H9 (cell line): Measurements from ENCODE around the gene CHCHD6. TPM values are rescaled to one million over a fixed set of nuclear protein-coding genes. Genes with fewer than 3 reads are reported as not detected.

Experiments used
- DNase-seq: peaks from one replicate; pipeline ENCODE4 v3.0.0-alpha.2; 2017
- H2AFZ ChIP-seq: one replicate; pipeline ENCODE4 v1.6.1; 2013; ENCODE audit warnings: mild to moderate bottlenecking, low read length, control low read depth, moderate library complexity
- H2AK5ac ChIP-seq: 2 replicates; pipeline ENCODE4 v1.6.1; 2013; ENCODE audit warnings: low read length, control low read depth, mixed read lengths; ENCODE audit not compliant: insufficient read length
- H2BK120ac ChIP-seq: one replicate; pipeline ENCODE4 v1.6.1; 2013; ENCODE audit warnings: low read depth, mild to moderate bottlenecking, low read length, control low read depth, inconsistent platforms; ENCODE audit not compliant: poor library complexity, severe bottlenecking
- H2BK12ac ChIP-seq: 2 replicates; pipeline ENCODE4 v1.6.1; 2013; ENCODE audit warnings: low read length, control low read depth, mixed read lengths, low read depth; ENCODE audit not compliant: insufficient read length
- H2BK15ac ChIP-seq: 2 replicates; pipeline ENCODE4 v1.6.1; 2013; ENCODE audit warnings: low read depth, low read length, control low read depth
- H2BK20ac ChIP-seq: one replicate; pipeline ENCODE4 v1.6.1; 2013; ENCODE audit warnings: low read depth, mild to moderate bottlenecking, low read length, control low read depth, inconsistent platforms; ENCODE audit not compliant: poor library complexity, severe bottlenecking
- H2BK5ac ChIP-seq: 2 replicates; pipeline ENCODE4 v1.6.1; 2013; ENCODE audit warnings: low read length, control low read depth, mixed read lengths; ENCODE audit not compliant: insufficient read length
- H3K14ac ChIP-seq: 2 replicates; pipeline ENCODE4 v1.6.1; 2013; ENCODE audit warnings: low read length, control low read depth; ENCODE audit not compliant: insufficient read depth
- H3K18ac ChIP-seq: 2 replicates; pipeline ENCODE4 v1.6.1; 2013; ENCODE audit warnings: low read depth, mild to moderate bottlenecking, mixed read lengths, low read length, control low read depth; ENCODE audit not compliant: insufficient read length
- H3K23ac ChIP-seq: 2 replicates; pipeline ENCODE4 v1.6.1; 2013; ENCODE audit warnings: low read length, control low read depth, mixed read lengths, low read depth; ENCODE audit not compliant: insufficient read length
- H3K23me2 ChIP-seq: 2 replicates; pipeline ENCODE4 v1.6.1; 2013; ENCODE audit warnings: low read depth, mild to moderate bottlenecking, mixed read lengths, low read length, control low read depth; ENCODE audit not compliant: insufficient read length, poor library complexity, severe bottlenecking
- H3K27ac ChIP-seq: 2 replicates; pipeline ENCODE4 v1.5.1; 2013; ENCODE audit warnings: low read length, control low read depth, mixed read lengths, low read depth; ENCODE audit not compliant: insufficient read length
- H3K27me3 ChIP-seq: 2 replicates; pipeline ENCODE4 v1.6.1; 2013; ENCODE audit warnings: low read length, control low read depth, inconsistent platforms; ENCODE audit not compliant: insufficient read depth
- H3K4ac ChIP-seq: 2 replicates; pipeline ENCODE4 v1.6.1; 2013; ENCODE audit warnings: low read depth, mild to moderate bottlenecking, control low read depth, inconsistent platforms, low read length, moderate library complexity
- H3K4me1 ChIP-seq: 2 replicates; pipeline ENCODE4 v1.6.1; 2013; ENCODE audit warnings: low read length, control low read depth, inconsistent platforms; ENCODE audit not compliant: insufficient read depth
- H3K4me2 ChIP-seq: 2 replicates; pipeline ENCODE4 v1.6.1; 2013; ENCODE audit warnings: low read length, control low read depth, mixed read lengths; ENCODE audit not compliant: insufficient read length, insufficient read depth
- H3K56ac ChIP-seq: 2 replicates; pipeline ENCODE4 v1.6.1; 2013; ENCODE audit warnings: low read depth, mild to moderate bottlenecking, mixed read lengths, low read length, control low read depth; ENCODE audit not compliant: insufficient read length
- H3K79me1 ChIP-seq: 2 replicates; pipeline ENCODE4 v1.6.1; 2013; ENCODE audit warnings: low read depth, mild to moderate bottlenecking, moderate library complexity, low read length, control low read depth, inconsistent platforms; ENCODE audit not compliant: insufficient read depth, poor library complexity, severe bottlenecking
- H3K79me2 ChIP-seq: 2 replicates; pipeline ENCODE4 v1.6.1; 2013; ENCODE audit warnings: low read length, control low read depth, inconsistent platforms; ENCODE audit not compliant: insufficient read depth
- H3K9ac ChIP-seq: 2 replicates; pipeline ENCODE4 v1.6.1; 2013; ENCODE audit warnings: low read length, control low read depth, mixed read lengths; ENCODE audit not compliant: insufficient read length; ENCODE audit errors: extremely low read depth
- H3K9me3 ChIP-seq: one replicate; pipeline ENCODE4 v1.6.1; 2013; ENCODE audit warnings: low read depth, low read length, inconsistent platforms; ENCODE audit not compliant: control insufficient read depth
- H3T11ph ChIP-seq: one replicate; pipeline ENCODE4 v1.6.1; 2013; ENCODE audit warnings: mild to moderate bottlenecking, low read length, control low read depth, inconsistent platforms
- H4K20me1 ChIP-seq: one replicate; pipeline ENCODE4 v1.6.1; 2013; ENCODE audit not compliant: control insufficient read depth, insufficient read length, insufficient read depth
- H4K5ac ChIP-seq: 2 replicates; pipeline ENCODE4 v1.6.1; 2013; ENCODE audit warnings: low read depth, mild to moderate bottlenecking, mixed read lengths, low read length, control low read depth; ENCODE audit not compliant: insufficient read length
- H4K8ac ChIP-seq: replicated peaks from 2 replicates; pipeline ENCODE4 v1.6.1; 2013; ENCODE audit warnings: low read length, control low read depth, mixed read lengths, low read depth; ENCODE audit not compliant: insufficient read length
- H4K91ac ChIP-seq: 2 replicates; pipeline ENCODE4 v1.6.1; 2013; ENCODE audit warnings: low read depth, mild to moderate bottlenecking, moderate library complexity, mixed read lengths, low read length, control low read depth; ENCODE audit not compliant: insufficient read length
- H3K27ac Mint-ChIP-seq, 3 experiments: 2 replicates in 2 of 3; 3 replicates in 1 of 3; pipeline ENCODE4 v1.8.0; 2020 to 2021; ENCODE audit warnings: mixed read lengths in 3 of 3, mild to moderate bottlenecking in 1 of 3, moderate library complexity in 1 of 3
- H3K27me3 Mint-ChIP-seq: 2 replicates; pipeline ENCODE4 v1.8.0; 2021; ENCODE audit warnings: low read depth, mild to moderate bottlenecking, moderate library complexity, mixed read lengths
- H3K36me3 Mint-ChIP-seq, 3 experiments: 2 replicates in 2 of 3; 3 replicates in 1 of 3; pipeline ENCODE4 v1.8.0; 2020 to 2021; ENCODE audit warnings: low read depth in 3 of 3, mixed read lengths in 3 of 3; ENCODE audit not compliant: insufficient read depth in 1 of 3
- H3K4me1 Mint-ChIP-seq, 2 experiments: 2 replicates each; pipeline ENCODE4 v1.8.0; 2020; ENCODE audit warnings: mixed read lengths in 2 of 2
- H3K4me3 Mint-ChIP-seq, 2 experiments: 2 replicates in 1 of 2; 3 replicates in 1 of 2; pipeline ENCODE4 v1.8.0; 2020 to 2021; ENCODE audit warnings: mild to moderate bottlenecking in 2 of 2, mixed read lengths in 2 of 2, moderate library complexity in 1 of 2
- H3K9me3 Mint-ChIP-seq, 2 experiments: 2 replicates in 1 of 2; 3 replicates in 1 of 2; pipeline ENCODE4 v1.8.0; 2020; ENCODE audit warnings: mild to moderate bottlenecking in 2 of 2, mixed read lengths in 2 of 2, moderate library complexity in 1 of 2
- WGBS: extraction: QIAGEN DNeasy Blood & Tissue Kit; methylation state at CpG from one replicate; pipeline ENCODE4 v1.1.7; 2013; ENCODE audit warnings: missing lambda C conversion rate, low lambda C conversion rate, mixed read lengths; ENCODE audit not compliant: insufficient read length; ENCODE audit errors: extremely low coverage; 5-methylcytosine and 5-hydroxymethylcytosine counted together
- total RNA-seq: library from RNA; stranded (reverse); gene quantifications from 2 replicates; pipeline ENCODE4 v1.2.1, GENCODE V29; 2021
- TF ChIP-seq, protein P1 (sequence below): fragments of 200-600 bp; sonication (generic); conservative IDR thresholded peaks from 3 replicates; pipeline ENCODE4 v1.8.0; 2021; ENCODE audit warnings: antibody characterized with exemption, mild to moderate bottlenecking

Gene CHCHD6
- total RNA-seq, 1 experiment from 2014 or later, result 34.2 TPM

GRCh38 chr3:126835472-126836219 is 131.6 kb downstream of the CHCHD6 start:
- Histone ChIP-seq H2AK5ac (no peak overlapping the region), H3K79me1 (no peaks in the 10 kb centered on the region), H3K4me2 (no peak overlapping the region), H3K23me2 (no peaks in the 10 kb centered on the region), H4K20me1 (no peaks in the 10 kb centered on the region), H2AFZ (no peak overlapping the region), H3K27me3 (no peaks in the 10 kb centered on the region), H2BK12ac (no peak overlapping the region), H3K79me2 (no peaks in the 10 kb centered on the region), H3K27ac (no peak overlapping the region), H3K18ac (no peak overlapping the region), H2BK20ac (no peak overlapping the region), H4K5ac (no peak overlapping the region), H2BK5ac (no peak overlapping the region), H3K4me1 (no peaks in the 10 kb centered on the region), H3K9ac (no peak overlapping the region), H3K14ac (no peak overlapping the region), H3K4ac (no peak overlapping the region), H3K23ac (no peak overlapping the region), H4K8ac (no peak overlapping the region), H3K9me3 (no peaks in the 10 kb centered on the region), H4K91ac (no peak overlapping the region), H2BK120ac (no peak overlapping the region), H2BK15ac (no peak overlapping the region), H3K56ac (no peak overlapping the region), H3T11ph (no peak overlapping the region)
- TF ChIP-seq, protein P1, sequence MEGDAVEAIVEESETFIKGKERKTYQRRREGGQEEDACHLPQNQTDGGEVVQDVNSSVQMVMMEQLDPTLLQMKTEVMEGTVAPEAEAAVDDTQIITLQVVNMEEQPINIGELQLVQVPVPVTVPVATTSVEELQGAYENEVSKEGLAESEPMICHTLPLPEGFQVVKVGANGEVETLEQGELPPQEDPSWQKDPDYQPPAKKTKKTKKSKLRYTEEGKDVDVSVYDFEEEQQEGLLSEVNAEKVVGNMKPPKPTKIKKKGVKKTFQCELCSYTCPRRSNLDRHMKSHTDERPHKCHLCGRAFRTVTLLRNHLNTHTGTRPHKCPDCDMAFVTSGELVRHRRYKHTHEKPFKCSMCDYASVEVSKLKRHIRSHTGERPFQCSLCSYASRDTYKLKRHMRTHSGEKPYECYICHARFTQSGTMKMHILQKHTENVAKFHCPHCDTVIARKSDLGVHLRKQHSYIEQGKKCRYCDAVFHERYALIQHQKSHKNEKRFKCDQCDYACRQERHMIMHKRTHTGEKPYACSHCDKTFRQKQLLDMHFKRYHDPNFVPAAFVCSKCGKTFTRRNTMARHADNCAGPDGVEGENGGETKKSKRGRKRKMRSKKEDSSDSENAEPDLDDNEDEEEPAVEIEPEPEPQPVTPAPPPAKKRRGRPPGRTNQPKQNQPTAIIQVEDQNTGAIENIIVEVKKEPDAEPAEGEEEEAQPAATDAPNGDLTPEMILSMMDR, result no peak; the same call in 2 of the 3 replicates
- H3K27me3 Mint-ChIP-seq, result no peaks in the 10 kb centered on the region
- no peak overlapping the region for H3K4me3 Mint-ChIP-seq
- no peak for DNase-seq
- peaks cover 4 to 6% of the 10 kb centered on the region in 2 experiments; a peak in 2 of 4 replicates for H3K4me1 Mint-ChIP-seq
- no peaks in the 10 kb centered on the region for H3K9me3 Mint-ChIP-seq
- H3K36me3 Mint-ChIP-seq, result no peaks in the 10 kb centered on the region
- no CpG with 5 or more reads among the region's 9 CpGs for WGBS
- peak overlapping the region in 2 of 3 experiments; percentile 30 to 59; a peak in 3 of 7 replicates for H3K27ac Mint-ChIP-seq
